LNCaP clone FGC (cell line): Measurements from ENCODE around the gene SLAMF9.

Experiments used
- DNase-seq: peaks from one replicate; pipeline ENCODE4 v3.0.0-alpha.2; 2011; ENCODE audit warnings: low read depth
- H3K4me3 ChIP-seq: 2 replicates; pipeline ENCODE4 v1.5.1; 2011; ENCODE audit warnings: mild to moderate bottlenecking, low read depth, low read length, control low read depth
- CTCF ChIP-seq: IDR thresholded peaks from 2 replicates; pipeline ENCODE4 v1.5.1; 2012; ENCODE audit warnings: mild to moderate bottlenecking; ENCODE audit not compliant: control insufficient read depth, insufficient read depth; ENCODE audit errors: extremely low read depth

Gene SLAMF9

DNA sequence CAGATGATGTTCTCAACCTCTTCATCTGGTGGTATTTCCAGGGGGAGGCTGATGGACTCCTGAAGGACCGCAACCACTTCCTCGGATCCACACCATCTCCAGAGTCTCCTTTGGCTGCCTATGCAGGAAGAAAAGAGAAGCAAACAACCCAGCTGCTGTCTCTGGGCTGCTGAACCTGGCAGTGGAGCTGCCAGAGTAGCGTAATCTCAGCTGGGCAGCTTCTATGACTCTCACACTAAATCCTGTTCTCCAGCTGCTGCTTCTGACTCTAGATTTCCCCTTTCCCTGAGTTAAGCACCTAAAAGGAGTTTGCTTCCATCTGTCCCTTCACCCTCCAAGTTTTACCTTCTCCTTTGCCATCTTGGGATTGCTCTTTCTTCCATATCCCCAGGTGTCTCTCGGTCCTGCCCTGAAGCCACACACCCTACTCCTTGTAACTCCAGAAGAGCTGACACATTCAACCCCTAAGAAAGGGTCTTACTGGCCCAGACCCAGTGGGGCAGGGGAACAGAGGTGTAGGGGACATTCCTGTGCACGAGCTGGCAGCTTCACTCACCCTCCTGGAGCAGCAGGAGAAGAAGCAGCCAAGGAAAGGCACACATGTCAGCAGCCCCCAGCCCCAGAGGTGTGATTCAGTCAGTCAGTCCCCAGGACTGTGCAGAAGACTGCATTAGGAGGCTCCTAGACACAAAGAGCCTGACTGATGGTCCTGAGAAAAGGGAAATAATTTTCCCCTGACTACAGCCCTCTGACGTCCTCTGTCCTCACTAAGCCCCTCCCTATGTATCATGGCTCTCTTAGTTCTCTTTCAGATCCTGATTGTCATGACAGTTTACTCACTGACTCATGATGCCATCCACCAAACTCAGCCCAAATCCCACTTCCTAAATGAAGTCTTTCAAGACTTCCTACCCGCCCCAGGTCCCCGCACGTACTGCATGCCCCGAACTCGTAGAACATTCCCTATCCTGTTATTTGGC, at the start of gene SLAMF9:
TSS of gene SLAMF9 (minus strand) at position 702 of the 980 bp plus-strand sequence. CDS start at position 602, 100 bp downstream.
- H3K4me3 ChIP-seq = no peak within 1 kb of the TSS
- no peak for DNase-seq
- no peak for TF ChIP-seq CTCF

DNA sequence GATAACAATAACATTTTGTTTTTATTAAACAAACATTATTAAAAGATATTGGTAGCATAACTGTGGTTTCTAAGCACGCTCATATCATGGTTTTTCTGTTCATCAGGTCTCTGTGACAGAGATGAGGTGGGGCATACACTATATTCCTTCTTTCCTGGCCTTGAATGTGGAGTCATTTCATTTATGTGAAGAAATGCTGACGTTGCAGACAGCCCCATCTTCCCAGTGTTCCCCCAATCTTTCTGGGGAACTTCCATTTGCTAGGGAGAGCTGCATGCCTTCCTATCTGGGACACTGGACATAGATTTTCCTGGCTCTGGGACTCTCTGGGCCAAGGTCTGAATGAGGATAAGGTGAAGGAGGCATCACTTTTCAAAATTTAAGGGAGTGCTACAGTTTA, 47.4 kb upstream of the SLAMF9 start:
- TF ChIP-seq CTCF = no peak
- DNase-seq = no peak
- H3K4me3 ChIP-seq = no peak overlapping the region

DNA sequence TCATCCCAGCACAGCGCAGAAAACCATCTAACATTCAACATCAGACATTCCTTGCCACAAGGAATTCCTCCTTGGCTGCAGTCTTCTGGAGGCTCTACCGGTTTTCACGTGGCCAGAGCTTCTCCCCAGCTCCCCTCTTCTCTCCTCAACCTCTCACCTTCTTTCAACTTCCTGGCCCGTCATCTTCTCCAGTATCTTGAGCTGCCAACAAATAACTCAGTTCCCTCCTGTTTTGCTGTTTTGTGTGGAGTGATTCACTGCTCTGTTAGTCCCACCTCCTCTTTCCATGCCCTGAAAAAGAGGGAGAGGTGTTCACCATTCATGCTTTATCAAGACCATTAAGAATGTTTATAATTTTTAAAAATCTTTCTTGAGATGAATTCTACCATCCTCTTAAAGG, 45.2 kb upstream of the SLAMF9 start:
- DNase-seq = no peak
- no peak overlapping the region for H3K4me3 ChIP-seq
- TF ChIP-seq CTCF = no peak

DNA sequence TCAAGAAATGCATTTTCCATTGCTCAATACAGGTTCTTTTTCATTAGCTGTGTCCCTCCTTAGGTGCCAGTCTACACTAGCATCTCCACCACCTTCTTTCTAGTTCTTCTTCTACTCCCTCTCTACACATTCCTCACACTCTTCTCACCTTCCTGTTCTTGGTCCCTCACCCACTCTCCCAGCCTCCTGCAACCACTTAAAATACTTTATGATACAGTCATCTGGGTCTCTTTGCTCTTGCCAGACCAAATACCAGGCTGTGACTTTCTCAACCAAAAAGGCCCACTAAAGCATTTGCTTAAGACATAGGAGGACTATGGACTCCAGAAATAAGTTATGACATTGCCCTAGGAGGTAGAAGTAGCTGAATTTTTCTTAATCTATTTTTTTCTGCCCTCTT, 42.6 kb upstream of the SLAMF9 start:
- no peak for TF ChIP-seq CTCF
- no peak for DNase-seq
- H3K4me3 ChIP-seq = no peak overlapping the region

DNA sequence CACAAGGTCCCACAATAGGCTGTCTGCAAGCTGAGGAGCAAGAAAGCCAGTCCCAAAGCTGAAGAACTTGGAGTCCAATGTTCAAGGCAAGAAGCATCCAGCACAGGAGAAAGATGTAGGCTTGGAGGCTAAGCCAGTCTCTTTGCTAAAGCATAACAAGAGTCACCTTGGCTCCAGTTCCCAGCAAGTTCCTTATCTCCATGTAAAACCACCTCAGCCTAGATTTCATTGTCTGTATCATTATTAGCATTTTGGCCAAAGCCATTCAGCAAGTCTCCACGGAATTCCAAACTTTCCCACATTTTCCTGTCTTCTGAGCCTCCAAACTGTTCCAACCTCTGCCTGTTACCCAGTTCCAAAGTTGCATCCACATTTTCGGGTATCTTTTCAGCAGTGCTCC, 40.9 kb upstream of the SLAMF9 start:
- DNase-seq = no peak
- no peak overlapping the region for H3K4me3 ChIP-seq
- TF ChIP-seq CTCF = no peak

GRCh38 chr1:159993911-159994310, 39.9 kb upstream of the SLAMF9 start:
- no peak for TF ChIP-seq CTCF
- no peak overlapping the region for H3K4me3 ChIP-seq
- no peak for DNase-seq
